ENCODE results near the gene ASB1.
A peak's percentile ranks its signal among the peaks of the same experiment; 100 is the strongest.

ASB1 gene

GRCh38 chr2:238425979-238426567 is 654 bp upstream of the ASB1 start:
- peaks cover 20% of the 10 kb centered on the region for H3K4me1 ChIP-seq (ENCODE audit: insufficient read depth, insufficient read length)
- no peak for DNase-seq (ENCODE audit: low read depth, low spot score)
- H3K36me3 ChIP-seq (ENCODE audit: insufficient read depth, insufficient read length, low read length) = peaks cover 23% of the 10 kb centered on the region
- H3K27me3 ChIP-seq (ENCODE audit: insufficient read depth, insufficient read length) = no peaks in the 10 kb centered on the region
- H3K4me3 ChIP-seq (ENCODE audit: insufficient read length, low read depth) = peak overlapping the region; percentile 99
- peaks cover 16% of the 10 kb centered on the region; the same call in 1 of the 2 replicates for H3K9me3 ChIP-seq (ENCODE audit: insufficient read depth, low read length)
- peak overlapping the region; percentile 91 for H3K9ac ChIP-seq (ENCODE audit: insufficient read length, low read depth)
- no peak for TF ChIP-seq ZNF274 (IDR thresholded peaks at IDR 0.05; ENCODE audit: low read depth, low read length)
- no peak for TF ChIP-seq SUZ12 (IDR thresholded peaks at IDR 0.05; ENCODE audit: extremely low read depth, insufficient read depth, insufficient read length)
- TF ChIP-seq YY1 (IDR thresholded peaks at IDR 0.05; ENCODE audit: insufficient read depth, insufficient read length) = no peak

- DNase-seq (ENCODE audit: low read depth, low spot score) = no peak
- Histone ChIP-seq H3K27me3 (ENCODE audit: insufficient read depth, insufficient read length) (no peaks in the 10 kb centered on the region), H3K4me3 (ENCODE audit: insufficient read length, low read depth) (peak overlapping the region; percentile 99), H3K4me1 (ENCODE audit: insufficient read depth, insufficient read length) (peaks cover 14% of the 10 kb centered on the region), H3K9ac (ENCODE audit: insufficient read length, low read depth) (peak overlapping the region; percentile 99), H3K36me3 (ENCODE audit: insufficient read depth, insufficient read length, low read length) (peaks cover 28% of the 10 kb centered on the region), H3K9me3 (ENCODE audit: insufficient read depth, low read length) (peaks cover 18% of the 10 kb centered on the region; the same call in 1 of the 2 replicates)
- no peak for TF ChIP-seq ZNF274 (IDR thresholded peaks at IDR 0.05; ENCODE audit: low read depth, low read length)
- no peak for TF ChIP-seq SUZ12 (IDR thresholded peaks at IDR 0.05; ENCODE audit: extremely low read depth, insufficient read depth, insufficient read length)
- TF ChIP-seq YY1 (IDR thresholded peaks at IDR 0.05; ENCODE audit: insufficient read depth, insufficient read length) = no peak
Measured at GRCh38 chr2:238427435-238428162, 872 bp downstream of the ASB1 start.

GRCh38 chr2:238428866-238429265 is 2.1 kb downstream of the ASB1 start:
- no peak for DNase-seq (ENCODE audit: low read depth, low spot score)
- Histone ChIP-seq H3K36me3 (ENCODE audit: insufficient read depth, insufficient read length, low read length) (peaks cover 39% of the 10 kb centered on the region), H3K9ac (ENCODE audit: insufficient read length, low read depth) (no peak overlapping the region), H3K4me1 (ENCODE audit: insufficient read depth, insufficient read length) (peaks cover 11% of the 10 kb centered on the region), H3K27me3 (ENCODE audit: insufficient read depth, insufficient read length) (no peaks in the 10 kb centered on the region), H3K9me3 (ENCODE audit: insufficient read depth, low read length) (peaks cover 18% of the 10 kb centered on the region; the same call in 1 of the 2 replicates), H3K4me3 (ENCODE audit: insufficient read length, low read depth) (no peak overlapping the region)
- no peak for TF ChIP-seq ZNF274 (IDR thresholded peaks at IDR 0.05; ENCODE audit: low read depth, low read length)
- TF ChIP-seq SUZ12 (IDR thresholded peaks at IDR 0.05; ENCODE audit: extremely low read depth, insufficient read depth, insufficient read length) = no peak
- TF ChIP-seq YY1 (IDR thresholded peaks at IDR 0.05; ENCODE audit: insufficient read depth, insufficient read length) = no peak

- no peak for DNase-seq (ENCODE audit: low read depth, low spot score)
- peaks cover 58% of the 10 kb centered on the region for H3K36me3 ChIP-seq (ENCODE audit: insufficient read depth, insufficient read length, low read length)
- H3K4me1 ChIP-seq (ENCODE audit: insufficient read depth, insufficient read length) = peaks cover 4% of the 10 kb centered on the region
- no peak overlapping the region for H3K9ac ChIP-seq (ENCODE audit: insufficient read length, low read depth)
- no peak overlapping the region for H3K4me3 ChIP-seq (ENCODE audit: insufficient read length, low read depth)
- TF ChIP-seq YY1 (IDR thresholded peaks at IDR 0.05; ENCODE audit: insufficient read depth, insufficient read length) (no peak), ZNF274 (IDR thresholded peaks at IDR 0.05; ENCODE audit: low read depth, low read length) (no peak), SUZ12 (IDR thresholded peaks at IDR 0.05; ENCODE audit: extremely low read depth, insufficient read depth, insufficient read length) (no peak)
- H3K9me3 ChIP-seq (ENCODE audit: insufficient read depth, low read length) = peaks cover 18% of the 10 kb centered on the region; the same call in 1 of the 2 replicates
- H3K27me3 ChIP-seq (ENCODE audit: insufficient read depth, insufficient read length) = no peaks in the 10 kb centered on the region
Measured at GRCh38 chr2:238430781-238431180, 4.1 kb downstream of the ASB1 start.

- TF ChIP-seq ZNF274 (IDR thresholded peaks at IDR 0.05; ENCODE audit: low read depth, low read length) (no peak), YY1 (IDR thresholded peaks at IDR 0.05; ENCODE audit: insufficient read depth, insufficient read length) (no peak), SUZ12 (IDR thresholded peaks at IDR 0.05; ENCODE audit: extremely low read depth, insufficient read depth, insufficient read length) (no peak)
- peaks cover 4% of the 10 kb centered on the region for H3K4me1 ChIP-seq (ENCODE audit: insufficient read depth, insufficient read length)
Measured at GRCh38 chr2:238431456-238431855, 4.7 kb downstream of the ASB1 start.

GRCh38 chr2:238433300-238433915 is 6.7 kb downstream of the ASB1 start:
- no peak for DNase-seq (ENCODE audit: low read depth, low spot score)
- no peak overlapping the region for H3K9ac ChIP-seq (ENCODE audit: insufficient read length, low read depth)

More at GRCh38 chr2:238431456-238431855, 4.7 kb downstream of the ASB1 start:
- Histone ChIP-seq H3K4me3 (ENCODE audit: insufficient read length, low read depth) (no peak overlapping the region), H3K27me3 (ENCODE audit: insufficient read depth, insufficient read length) (no peaks in the 10 kb centered on the region), H3K9ac (ENCODE audit: insufficient read length, low read depth) (no peak overlapping the region), H3K36me3 (ENCODE audit: insufficient read depth, insufficient read length, low read length) (peaks cover 64% of the 10 kb centered on the region), H3K9me3 (ENCODE audit: insufficient read depth, low read length) (peaks cover 18% of the 10 kb centered on the region; the same call in 1 of the 2 replicates)
- no peak for DNase-seq (ENCODE audit: low read depth, low spot score)

More at GRCh38 chr2:238433300-238433915, 6.7 kb downstream of the ASB1 start:
- Histone ChIP-seq H3K36me3 (ENCODE audit: insufficient read depth, insufficient read length, low read length) (peaks cover 77% of the 10 kb centered on the region), H3K4me1 (ENCODE audit: insufficient read depth, insufficient read length) (peaks cover 2% of the 10 kb centered on the region), H3K4me3 (ENCODE audit: insufficient read length, low read depth) (no peak overlapping the region), H3K27me3 (ENCODE audit: insufficient read depth, insufficient read length) (no peaks in the 10 kb centered on the region), H3K9me3 (ENCODE audit: insufficient read depth, low read length) (peaks cover 18% of the 10 kb centered on the region; the same call in 1 of the 2 replicates)
- TF ChIP-seq SUZ12 (IDR thresholded peaks at IDR 0.05; ENCODE audit: extremely low read depth, insufficient read depth, insufficient read length) = no peak
- TF ChIP-seq ZNF274 (IDR thresholded peaks at IDR 0.05; ENCODE audit: low read depth, low read length) = no peak
- TF ChIP-seq YY1 (IDR thresholded peaks at IDR 0.05; ENCODE audit: insufficient read depth, insufficient read length) = no peak

Data from NT2/D1 (cell line).